ENCODE data around the gene SOWAHB. TPM values are rescaled to one million over a fixed set of nuclear protein-coding genes. Genes with fewer than 3 reads are reported as not detected.

Gene SOWAHB
- total and polyA plus RNA-seq, 4 donors: 0.28 to 4.2 (median 1.9) TPM

DNA sequence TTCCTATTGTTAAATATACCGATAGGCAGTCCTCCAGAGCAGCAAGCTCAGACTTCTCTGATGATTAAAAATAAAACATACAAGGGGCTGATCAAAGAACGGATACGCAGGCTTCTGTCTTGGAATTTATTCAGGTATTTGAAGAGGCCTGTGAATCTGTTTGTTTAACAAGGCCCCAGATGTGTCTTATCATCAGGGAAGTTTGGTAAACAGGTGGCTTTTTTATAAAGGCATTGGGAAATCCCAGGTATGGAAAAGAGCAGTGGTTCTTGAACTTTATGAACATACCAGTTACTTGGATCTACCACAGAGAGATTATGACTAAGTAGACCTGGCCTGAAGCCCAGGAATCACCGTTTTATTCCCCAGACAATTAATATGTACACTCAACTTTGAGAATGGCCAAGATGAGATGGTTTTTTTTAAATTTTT, 47.9 kb downstream of the SOWAHB start:
- TF ChIP-seq CTCF (IDR thresholded peaks at IDR 0.05; ENCODE audit: control extremely low read depth, extremely low read depth): no peak
- Histone ChIP-seq H3K27ac (ENCODE audit: low read depth in 1 of 2, low read length in 1 of 2) (no peak overlapping the region), H3K4me1 (ENCODE audit: control insufficient read depth in 5 of 5, insufficient read depth in 5 of 5, low read length in 5 of 5) (no peaks in the 10 kb centered on the region), H3K4me3 (no peak overlapping the region), H3K27me3 (ENCODE audit: control insufficient read depth in 3 of 3, insufficient read depth in 3 of 3, low read length in 2 of 3) (no peaks in the 10 kb centered on the region), H3K36me3 (ENCODE audit: control insufficient read depth in 4 of 4, insufficient read depth in 4 of 4, low read length in 4 of 4) (no peaks in the 10 kb centered on the region), H3K9ac (ENCODE audit: insufficient read depth in 1 of 2, low read length in 2 of 2) (no peak overlapping the region), H3K9me3 (ENCODE audit: control insufficient read depth in 4 of 4, insufficient read depth in 3 of 4, low read length in 3 of 4) (no peaks in the 10 kb centered on the region)
- whole genome bisulfite sequencing, 2 donors: 57 to 88% methylated on average over 4 of the region's 4 CpGs
- ATAC-seq (ENCODE audit: insufficient read depth, low FRiP score): no peak
- no peak for DNase-seq

Other genes starting within 250 kb of the SOWAHB start
- gene SEPTIN11, start 51.6 kb upstream of the SOWAHB start, total RNA-seq: 100 to 1,000 TPM; 104 to 126 TPM
- gene SEPTIN11, start 51.6 kb upstream of the SOWAHB start, polyA plus RNA-seq: 10 to 100 TPM; 20.4 to 24.5 TPM
- 100 to 1,000 TPM; 194 to 313 TPM for gene CCNI, start 177.8 kb upstream of the SOWAHB start, total RNA-seq
- gene CCNI, start 177.8 kb upstream of the SOWAHB start, polyA plus RNA-seq: 100 to 1,000 TPM in 1 of 2 donors, 10 to 100 TPM in 1; 62.8 to 106 TPM